CD4-positive, alpha-beta T cell (primary cell): ENCODE results near the gene HDAC4. TPM values are rescaled to one million over a fixed set of nuclear protein-coding genes. Genes with fewer than 3 reads are reported as not detected.

Experiments
- ATAC-seq: fragments of 200-7000 bp; cut with Tn5 transposase; one replicate; pipeline ENCODE4 v1.10.0; 2022; ENCODE audit warnings: mild to moderate bottlenecking; ENCODE audit not compliant: poor library complexity
- CTCF ChIA-PET: fragments of 350-600 bp; sonication (Branson Sonifier 250); formaldehyde crosslinking; loops from one replicate; lab custom pipeline; 2021; ENCODE audit warnings: antibody characterized with exemption, inconsistent platforms; lab: Charles Lee
- POLR2A ChIA-PET: fragments of 350-600 bp; sonication (Branson Sonifier 250); formaldehyde crosslinking; loops from one replicate; lab custom pipeline; 2021; ENCODE audit warnings: antibody characterized with exemption, inconsistent platforms; lab: Charles Lee
- DNase-seq, 14 experiments: peaks; one replicate each; pipeline ENCODE4 v3.0.0-alpha.2; 2013 to 2020; ENCODE audit warnings: mixed read lengths in 2 of 14
- H3K27ac ChIP-seq, 2 donors: one replicate each; pipeline versions ENCODE4 v1.5.1 to v1.7.0; 2013; ENCODE audit warnings: low read length in 2 of 2, low read depth in 1 of 2, mild to moderate bottlenecking in 1 of 2
- H3K27me3 ChIP-seq, 2 experiments: 1 replicate in 1 of 2; 2 replicates in 1 of 2; pipeline versions ENCODE4 v1.6.1 to v1.7.0; 2013; ENCODE audit warnings: low read length in 2 of 2, control low read depth in 1 of 2, mild to moderate bottlenecking in 1 of 2, moderate library complexity in 1 of 2; ENCODE audit not compliant: insufficient read depth in 2 of 2, control insufficient read depth in 1 of 2
- H3K36me3 ChIP-seq: one replicate; pipeline ENCODE4 v1.6.1; 2013; ENCODE audit warnings: low read length, control low read depth; ENCODE audit not compliant: insufficient read depth
- H3K4me1 ChIP-seq: one replicate; pipeline ENCODE4 v1.6.1; 2013; ENCODE audit warnings: low read length, control low read depth; ENCODE audit not compliant: insufficient read depth
- H3K4me3 ChIP-seq: one replicate; pipeline ENCODE4 v1.5.1; 2013; ENCODE audit warnings: mild to moderate bottlenecking, low read length, moderate library complexity
- H3K9me3 ChIP-seq, 2 experiments: 1 replicate in 1 of 2; 2 replicates in 1 of 2; pipeline versions ENCODE4 v1.6.1 to v1.7.0; 2013; ENCODE audit warnings: low read length in 2 of 2, mild to moderate bottlenecking in 2 of 2, control low read depth in 1 of 2, moderate library complexity in 1 of 2; ENCODE audit not compliant: control insufficient read depth in 1 of 2, insufficient read depth in 1 of 2
- H3K27ac Mint-ChIP-seq: one replicate; pipeline ENCODE4 v1.8.0; 2020; ENCODE audit warnings: mixed read lengths
- H3K27me3 Mint-ChIP-seq: one replicate; pipeline ENCODE4 v1.8.0; 2021; ENCODE audit warnings: mixed read lengths
- H3K36me3 Mint-ChIP-seq: one replicate; pipeline ENCODE4 v1.8.0; 2021; ENCODE audit warnings: low read depth, mixed read lengths
- H3K4me1 Mint-ChIP-seq: one replicate; pipeline ENCODE4 v1.8.0; 2021; ENCODE audit warnings: low read depth, mixed read lengths
- H3K4me3 Mint-ChIP-seq: one replicate; pipeline ENCODE4 v1.8.0; 2020; ENCODE audit warnings: mild to moderate bottlenecking, mixed read lengths
- H3K9me3 Mint-ChIP-seq: one replicate; pipeline ENCODE4 v1.8.0; 2020; ENCODE audit warnings: mixed read lengths
- intact Hi-C, 2 experiments: fragments of 100-400 bp; cut with DNase I in 1 of 2; cut with micrococcal nuclease in 1 of 2; formaldehyde crosslinking; loops; one replicate each; pipeline versions ENCODE4 v1.15.1 to v1.9.0; 2023 to 2025; cut with DNase I, micrococcal nuclease
- total RNA-seq, 174 experiments: library from RNA in 2 of 174; stranded (reverse) in 2 of 174; gene quantifications; one replicate each; pipeline ENCODE4 v1.2.3 and lab custom pipeline; 2021 to 2026
- TF ChIP-seq, protein P1 (sequence below): fragments of 200-600 bp; IDR thresholded peaks from one replicate; pipeline ENCODE4 v1.8.0; 2022; ENCODE audit warnings: antibody characterized with exemption, mild to moderate bottlenecking

The HDAC4 gene
- total RNA-seq, 2 experiments from 2014 or later = 45.3 to 49.2 TPM

DNA sequence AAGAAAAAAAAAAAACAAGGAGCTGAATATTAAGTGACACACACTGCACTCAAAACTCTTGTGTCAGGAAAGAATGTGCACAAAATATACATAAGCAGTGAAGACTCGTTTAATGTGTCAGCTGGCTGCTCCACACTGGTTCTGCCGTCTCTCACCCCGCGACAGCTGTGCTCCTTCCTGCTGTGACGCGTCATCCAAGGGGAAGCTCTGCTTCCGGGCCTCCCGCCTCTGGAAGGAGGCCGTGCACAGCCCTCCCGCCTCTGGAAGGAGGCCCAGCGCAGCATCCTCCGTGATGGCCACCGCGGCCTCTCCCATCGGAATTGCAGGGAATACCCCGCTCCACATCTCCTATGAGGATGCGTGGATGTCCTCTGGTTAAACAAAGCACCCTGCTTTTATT is 151.0 kb downstream of the HDAC4 start:
- peaks cover 71% of the 10 kb centered on the region for H3K4me1 Mint-ChIP-seq
- Histone ChIP-seq H3K9me3 (no peaks in the 10 kb centered on the region), H3K4me1 (peaks cover 51% of the 10 kb centered on the region), H3K4me3 (no peak overlapping the region), H3K27ac (no peak overlapping the region), H3K27me3 (no peaks in the 10 kb centered on the region), H3K36me3 (peaks cover 31% of the 10 kb centered on the region)
- ATAC-seq = no peak
- H3K9me3 Mint-ChIP-seq = no peaks in the 10 kb centered on the region
- no peak overlapping the region for H3K4me3 Mint-ChIP-seq
- ChIA-PET POLR2A (interaction anchor here (1.1 kb wide), 1 partner anchor 10 kb away, joined by 4 read pairs; no protein-coding TSS in a partner anchor), CTCF (interaction anchor here (0.9 kb wide), 1 partner anchor 17 kb away, joined by 3 read pairs; no protein-coding TSS in a partner anchor)
- TF ChIP-seq, protein P1, sequence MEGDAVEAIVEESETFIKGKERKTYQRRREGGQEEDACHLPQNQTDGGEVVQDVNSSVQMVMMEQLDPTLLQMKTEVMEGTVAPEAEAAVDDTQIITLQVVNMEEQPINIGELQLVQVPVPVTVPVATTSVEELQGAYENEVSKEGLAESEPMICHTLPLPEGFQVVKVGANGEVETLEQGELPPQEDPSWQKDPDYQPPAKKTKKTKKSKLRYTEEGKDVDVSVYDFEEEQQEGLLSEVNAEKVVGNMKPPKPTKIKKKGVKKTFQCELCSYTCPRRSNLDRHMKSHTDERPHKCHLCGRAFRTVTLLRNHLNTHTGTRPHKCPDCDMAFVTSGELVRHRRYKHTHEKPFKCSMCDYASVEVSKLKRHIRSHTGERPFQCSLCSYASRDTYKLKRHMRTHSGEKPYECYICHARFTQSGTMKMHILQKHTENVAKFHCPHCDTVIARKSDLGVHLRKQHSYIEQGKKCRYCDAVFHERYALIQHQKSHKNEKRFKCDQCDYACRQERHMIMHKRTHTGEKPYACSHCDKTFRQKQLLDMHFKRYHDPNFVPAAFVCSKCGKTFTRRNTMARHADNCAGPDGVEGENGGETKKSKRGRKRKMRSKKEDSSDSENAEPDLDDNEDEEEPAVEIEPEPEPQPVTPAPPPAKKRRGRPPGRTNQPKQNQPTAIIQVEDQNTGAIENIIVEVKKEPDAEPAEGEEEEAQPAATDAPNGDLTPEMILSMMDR = no peak
- H3K27ac Mint-ChIP-seq = peak overlapping the region; percentile 12
- intact Hi-C loops = no loop called here
- DNase-seq = no peak
- peaks cover 36% of the 10 kb centered on the region for H3K36me3 Mint-ChIP-seq
- H3K27me3 Mint-ChIP-seq = no peaks in the 10 kb centered on the region

DNA sequence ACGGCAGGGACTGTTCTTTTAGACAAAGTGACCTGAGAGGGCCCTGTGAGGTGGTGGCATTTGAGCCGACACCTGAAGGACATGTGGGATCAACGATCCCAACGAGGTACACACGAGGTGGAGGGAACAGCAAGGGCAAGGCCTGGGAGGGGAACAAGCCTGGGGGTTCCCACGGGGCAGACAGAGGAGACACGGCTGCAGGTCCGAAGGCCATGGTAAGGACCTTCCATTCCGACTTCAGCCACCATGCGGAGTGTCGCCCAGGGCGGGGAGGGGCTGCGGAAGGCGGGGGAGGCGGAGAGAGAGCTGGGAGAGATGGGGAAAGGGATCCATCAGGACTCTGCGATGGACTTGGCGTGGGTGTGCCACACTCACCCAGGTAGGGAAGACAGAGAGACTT is 151.8 kb downstream of the HDAC4 start:
- no peaks in the 10 kb centered on the region for H3K27me3 ChIP-seq
- H3K27ac ChIP-seq = no peak overlapping the region
- peak overlapping the region; percentile 12 for H3K27ac Mint-ChIP-seq
- peaks cover 36% of the 10 kb centered on the region for H3K36me3 Mint-ChIP-seq
- no peaks in the 10 kb centered on the region for H3K9me3 Mint-ChIP-seq
- H3K9me3 ChIP-seq = no peaks in the 10 kb centered on the region
- H3K36me3 ChIP-seq = peaks cover 31% of the 10 kb centered on the region
- H3K4me3 Mint-ChIP-seq = no peak overlapping the region
- TF ChIP-seq, protein P1 = no peak
- DNase-seq (peak in 1 of 14 experiments; percentile 31), ATAC-seq (no peak)
- POLR2A ChIA-PET = interaction anchor here (1.1 to 2.0 kb wide), 2 partner anchors 11 to 18 kb away, joined by 4 to 5 read pairs; no protein-coding TSS in a partner anchor
- CTCF ChIA-PET = no interaction called here
- intact Hi-C loops = no loop called here
- H3K4me3 ChIP-seq = no peak overlapping the region
- no peaks in the 10 kb centered on the region for H3K27me3 Mint-ChIP-seq
- H3K4me1 ChIP-seq = peaks cover 54% of the 10 kb centered on the region
- peaks cover 66% of the 10 kb centered on the region for H3K4me1 Mint-ChIP-seq

DNA sequence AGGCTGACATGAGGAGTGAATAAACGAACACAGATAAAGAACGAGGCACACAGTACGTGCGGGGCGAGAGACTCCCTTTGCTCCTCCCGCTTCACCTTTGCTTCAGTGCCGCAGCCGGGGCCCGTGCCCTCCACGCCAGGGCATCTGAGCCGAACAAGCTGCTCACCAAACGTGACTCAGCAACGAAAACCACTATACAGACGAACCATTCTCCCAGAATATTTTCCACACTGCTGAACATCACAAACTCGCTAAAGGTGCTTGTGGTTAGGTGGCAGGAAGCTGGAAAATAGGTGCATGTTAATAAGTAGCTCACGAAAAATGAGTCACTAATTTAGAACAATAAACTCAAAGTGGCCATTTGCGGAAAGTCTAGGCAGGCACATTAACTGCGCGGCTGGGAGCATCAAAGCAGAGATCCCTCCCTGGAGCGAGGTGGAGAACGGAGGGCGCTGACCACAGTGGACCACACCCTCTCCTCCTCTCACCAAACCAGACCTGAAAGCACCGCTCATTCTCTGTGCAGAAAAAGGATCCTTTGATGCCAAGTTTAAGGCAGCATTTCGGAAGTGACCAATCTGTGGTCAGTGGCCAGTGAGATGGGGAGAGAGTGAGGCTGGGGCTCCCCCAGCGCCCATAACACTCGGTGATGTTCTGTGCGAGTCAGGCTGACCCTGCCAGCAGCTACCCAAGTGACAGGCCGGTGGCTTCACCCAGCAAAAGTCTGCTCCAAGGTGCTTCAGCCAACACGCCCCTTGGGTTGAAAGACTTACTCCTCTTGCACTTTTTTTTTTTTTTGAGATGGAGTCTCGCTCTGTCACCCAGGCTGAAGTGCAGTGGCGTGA is 153.2 kb downstream of the HDAC4 start:
- H3K36me3 Mint-ChIP-seq = peaks cover 31% of the 10 kb centered on the region
- DNase-seq (peak in 3 of 14 experiments; percentile 7 to 41 (median 15)), ATAC-seq (peak; percentile 40)
- TF ChIP-seq, protein P1 = no peak
- Histone ChIP-seq H3K36me3 (peaks cover 31% of the 10 kb centered on the region), H3K27me3 (no peaks in the 10 kb centered on the region), H3K4me1 (peaks cover 45% of the 10 kb centered on the region), H3K9me3 (peaks cover 0 to 5% of the 10 kb centered on the region in 2 experiments), H3K4me3 (no peak overlapping the region), H3K27ac (no peak overlapping the region)
- ChIA-PET POLR2A (interaction anchor here (0.7 to 2.0 kb wide), 3 partner anchors 20 to 427 kb away, joined by 3 to 5 read pairs (median 3); no protein-coding TSS in a partner anchor), CTCF (interaction anchor here (1.4 kb wide), 1 partner anchor 20 kb away, joined by 8 read pairs; no protein-coding TSS in a partner anchor)
- peak overlapping the region; percentile 35 for H3K4me3 Mint-ChIP-seq
- intact Hi-C loops = no loop called here
- H3K9me3 Mint-ChIP-seq = no peaks in the 10 kb centered on the region
- peak overlapping the region; percentile 78 for H3K27ac Mint-ChIP-seq
- no peaks in the 10 kb centered on the region for H3K27me3 Mint-ChIP-seq
- peaks cover 60% of the 10 kb centered on the region for H3K4me1 Mint-ChIP-seq
